ENCODE data around the gene UBE2N.
"Not testable (repeated sequence)": the region's sequence is repeated elsewhere in the genome, so short reads cannot be mapped to it uniquely, and the experiment has no call there.

The UBE2N gene

DNA sequence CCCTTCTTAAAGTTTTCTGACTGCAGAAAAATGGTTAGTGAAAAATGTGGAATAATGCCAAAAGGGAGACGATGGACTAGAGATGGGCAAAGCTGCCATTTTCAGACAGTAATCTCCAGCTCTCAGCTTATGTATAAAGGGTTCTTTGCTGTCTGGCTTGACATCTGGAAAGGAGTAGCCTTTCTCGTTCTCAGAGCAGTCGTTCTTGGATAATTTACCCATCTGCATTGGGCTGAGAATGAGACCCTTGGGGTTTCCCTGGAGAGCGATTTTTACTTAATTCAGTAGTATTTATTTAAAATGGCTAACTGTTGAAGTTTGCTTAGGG, 62.8 kb downstream of the UBE2N start:
- no peaks in the 10 kb centered on the region for H3K27me3 ChIP-seq (ENCODE audit: insufficient read depth, low read depth)
- H3K36me3 ChIP-seq (ENCODE audit: insufficient read depth), result no peaks in the 10 kb centered on the region
- H2AFZ ChIP-seq (ENCODE audit: low read depth), result peak overlapping the region; percentile 72
- no peak for TF ChIP-seq CTCF (conservative IDR thresholded peaks at IDR 0.05; ENCODE audit: low read depth, low read length)
- H3K79me2 ChIP-seq (ENCODE audit: insufficient read depth, low read depth), result peaks cover 57% of the 10 kb centered on the region
- H3K27ac ChIP-seq, result peak overlapping the region; percentile 84
- H3K4me3 ChIP-seq (IDR thresholded peaks at IDR 0.05; ENCODE audit: insufficient read depth, low read depth, low read length), result no peak overlapping the region
- H3K4me1 ChIP-seq (ENCODE audit: low read depth, poor library complexity, severe bottlenecking), result peaks cover 23% of the 10 kb centered on the region
- peak overlapping the region; percentile 78 for H3K4me2 ChIP-seq
- peaks cover 13% of the 10 kb centered on the region; the same call in 1 of the 2 replicates for H4K20me1 ChIP-seq (ENCODE audit: insufficient read depth)
- peak overlapping the region; percentile 82 for H3K9ac ChIP-seq

DNA sequence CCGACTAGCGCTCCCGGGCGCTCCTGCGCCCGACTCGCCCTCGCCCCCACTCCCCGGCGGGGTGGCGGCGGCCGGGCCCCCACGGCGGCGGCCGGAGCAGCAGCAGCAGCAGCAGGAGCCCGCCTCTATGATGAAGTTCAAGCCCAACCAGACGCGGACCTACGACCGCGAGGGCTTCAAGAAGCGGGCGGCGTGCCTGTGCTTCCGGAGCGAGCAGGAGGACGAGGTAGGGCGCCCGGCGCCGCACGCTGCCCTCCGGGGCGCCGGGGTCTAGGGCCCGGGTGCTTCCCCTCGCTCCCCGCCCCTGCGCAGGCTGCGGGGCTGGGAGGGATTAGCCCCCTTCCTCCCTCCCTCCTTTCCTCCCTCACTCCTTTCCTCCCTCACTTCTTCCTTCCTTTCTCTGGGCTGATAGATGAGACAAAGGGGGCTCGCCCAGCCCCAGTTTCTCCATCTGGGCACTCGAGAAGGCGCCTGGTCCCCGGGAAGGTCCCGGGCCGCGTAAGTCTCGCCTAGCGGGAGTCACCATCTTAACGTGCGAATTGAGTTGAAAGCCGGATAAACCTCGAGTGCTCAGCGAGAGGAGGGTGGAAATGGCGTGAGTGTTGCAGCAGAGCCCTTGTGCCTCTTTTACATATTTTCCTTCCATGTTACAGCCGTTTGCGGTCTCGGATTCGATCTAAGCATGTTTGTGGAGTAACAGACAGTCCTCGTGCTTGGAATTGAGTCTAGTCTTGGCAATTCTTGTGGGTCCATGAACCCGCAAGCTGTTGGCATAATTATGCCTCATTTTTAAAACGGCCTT, 63.4 kb downstream of the UBE2N start:
- Histone ChIP-seq H3K79me2 (ENCODE audit: insufficient read depth, low read depth) (peaks cover 51% of the 10 kb centered on the region), H3K4me1 (ENCODE audit: low read depth, poor library complexity, severe bottlenecking) (peaks cover 23% of the 10 kb centered on the region), H3K9ac (peak overlapping the region; percentile 82), H2AFZ (ENCODE audit: low read depth) (peak overlapping the region; percentile 84), H3K27ac (peak overlapping the region; percentile 84), H4K20me1 (ENCODE audit: insufficient read depth) (peaks cover 13% of the 10 kb centered on the region; the same call in 1 of the 2 replicates), H3K4me2 (peak overlapping the region; percentile 78)
- H3K36me3 ChIP-seq (ENCODE audit: insufficient read depth); H3K4me3 ChIP-seq (IDR thresholded peaks at IDR 0.05; ENCODE audit: insufficient read depth, low read depth, low read length); H3K27me3 ChIP-seq (ENCODE audit: insufficient read depth, low read depth): not testable (repeated sequence)

- Histone ChIP-seq H3K4me3 (IDR thresholded peaks at IDR 0.05; ENCODE audit: insufficient read depth, low read depth, low read length) (no peak within 1 kb of the TSS), H3K36me3 (ENCODE audit: insufficient read depth) (no peaks in the 10 kb centered on the region), H3K27me3 (ENCODE audit: insufficient read depth, low read depth) (no peaks in the 10 kb centered on the region), H3K4me2 (peak within 1 kb of the TSS; percentile 78), H3K4me1 (ENCODE audit: low read depth, poor library complexity, severe bottlenecking) (peaks cover 23% of the 10 kb centered on the region), H2AFZ (ENCODE audit: low read depth) (peak within 1 kb of the TSS; percentile 84), H4K20me1 (ENCODE audit: insufficient read depth) (peaks cover 13% of the 10 kb centered on the region; the same call in 1 of the 2 replicates), H3K27ac (peak within 1 kb of the TSS; percentile 84), H3K9ac (peak within 1 kb of the TSS; percentile 82), H3K79me2 (ENCODE audit: insufficient read depth, low read depth) (peaks cover 42% of the 10 kb centered on the region)
- no peak for TF ChIP-seq CTCF (conservative IDR thresholded peaks at IDR 0.05; ENCODE audit: low read depth, low read length)
Observed at GRCh38 chr12:93377252-93378195, 64.2 kb downstream of the UBE2N start, which contains the start of gene NUDT4. TSS of gene NUDT4 (plus strand) at chr12:93377925. CDS start at chr12:93378323, 398 bp downstream.

DNA sequence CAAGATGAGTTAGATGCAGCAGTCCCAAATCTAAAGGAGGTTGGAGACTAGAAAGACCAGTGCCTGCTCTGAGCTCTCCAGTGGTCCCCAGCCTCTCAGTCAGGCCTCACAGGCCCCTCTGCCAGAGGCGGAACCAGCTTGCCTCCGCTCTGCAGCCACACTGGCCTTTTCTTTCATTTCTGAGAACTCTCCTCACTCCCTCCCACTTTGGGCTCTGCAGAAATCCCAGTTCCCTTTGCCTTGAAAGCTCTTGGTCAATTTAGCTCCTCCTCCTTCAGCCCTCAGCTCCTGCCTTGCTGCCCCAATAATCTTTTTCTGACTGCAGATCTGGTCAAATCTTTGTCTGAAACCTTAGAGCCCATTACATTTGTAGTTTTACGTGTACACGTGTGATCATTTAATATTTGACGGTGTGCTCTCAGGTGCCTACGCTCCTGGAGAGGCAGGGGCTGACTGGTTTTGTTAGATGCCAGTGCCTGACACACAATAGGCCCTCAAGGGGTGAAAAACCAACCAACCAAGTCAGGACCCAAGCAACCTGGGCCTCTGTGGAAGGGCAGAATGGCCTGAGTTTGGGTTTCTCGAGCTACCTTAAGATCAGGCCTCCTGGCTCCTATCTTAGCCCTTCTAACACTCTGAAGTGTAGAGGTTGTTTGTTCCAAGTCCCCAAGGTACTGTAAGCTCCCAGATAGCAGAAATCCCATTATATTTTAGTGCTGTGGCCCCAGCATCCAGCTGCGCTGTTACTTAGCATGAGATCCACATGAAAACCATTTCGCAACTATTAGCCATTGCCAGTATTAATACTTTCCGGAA, 65.1 kb downstream of the UBE2N start:
- Histone ChIP-seq H3K27ac (no peak overlapping the region), H3K4me2 (no peak overlapping the region), H3K4me1 (ENCODE audit: low read depth, poor library complexity, severe bottlenecking) (peaks cover 18% of the 10 kb centered on the region), H3K4me3 (IDR thresholded peaks at IDR 0.05; ENCODE audit: insufficient read depth, low read depth, low read length) (no peak overlapping the region), H3K79me2 (ENCODE audit: insufficient read depth, low read depth) (peaks cover 34% of the 10 kb centered on the region), H3K36me3 (ENCODE audit: insufficient read depth) (no peaks in the 10 kb centered on the region), H4K20me1 (ENCODE audit: insufficient read depth) (peaks cover 10% of the 10 kb centered on the region; the same call in 1 of the 2 replicates), H3K27me3 (ENCODE audit: insufficient read depth, low read depth) (no peaks in the 10 kb centered on the region), H3K9ac (no peak overlapping the region), H2AFZ (ENCODE audit: low read depth) (peak overlapping the region; percentile 84)
- TF ChIP-seq CTCF (conservative IDR thresholded peaks at IDR 0.05; ENCODE audit: low read depth, low read length), result no peak
